Activated CD4-positive, alpha-beta T cell treated with anti-CD3 and anti-CD28 coated beads, Interleukin-2, amount 50 U/mL, for 48 hours (primary cell): ENCODE results near the gene ZFYVE19.

Experiments
- DNase-seq, 2 experiments: peaks; one replicate each; pipeline ENCODE4 v3.0.0-alpha.2; 2020

ZFYVE19 gene

DNA sequence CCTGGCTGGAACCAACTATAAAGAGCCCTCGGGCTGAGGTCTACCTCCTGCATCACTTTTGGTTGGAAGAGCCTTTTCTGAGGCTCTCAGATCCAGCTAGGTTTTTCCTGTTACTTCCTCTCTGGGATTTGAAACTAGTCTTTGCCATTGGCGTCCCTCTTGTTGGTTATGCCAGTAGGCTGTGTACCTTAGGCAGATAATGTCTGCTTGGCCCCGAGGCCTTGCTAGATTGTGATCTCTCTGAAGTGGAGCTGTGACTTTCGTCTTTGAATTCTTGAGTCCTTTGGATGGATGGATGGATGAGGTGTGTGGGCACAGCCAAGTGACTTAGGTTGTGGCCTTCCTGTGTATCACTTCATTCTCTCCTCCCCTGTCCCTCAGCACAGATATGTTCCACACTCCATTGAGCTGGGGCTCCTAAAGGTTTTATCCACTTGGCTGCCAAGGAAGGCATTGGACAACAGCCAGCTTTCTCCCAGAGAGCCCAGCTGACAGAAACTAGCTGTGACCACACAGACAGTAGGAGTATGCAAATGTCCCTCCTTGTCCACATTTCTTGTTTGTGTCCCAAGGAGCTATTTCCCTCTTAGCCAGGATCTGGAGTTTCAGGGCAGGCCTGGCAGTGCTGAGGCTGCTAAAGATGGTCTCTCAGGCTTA is 8.3 kb downstream of the ZFYVE19 start:
- DNase-seq = no peak

DNA sequence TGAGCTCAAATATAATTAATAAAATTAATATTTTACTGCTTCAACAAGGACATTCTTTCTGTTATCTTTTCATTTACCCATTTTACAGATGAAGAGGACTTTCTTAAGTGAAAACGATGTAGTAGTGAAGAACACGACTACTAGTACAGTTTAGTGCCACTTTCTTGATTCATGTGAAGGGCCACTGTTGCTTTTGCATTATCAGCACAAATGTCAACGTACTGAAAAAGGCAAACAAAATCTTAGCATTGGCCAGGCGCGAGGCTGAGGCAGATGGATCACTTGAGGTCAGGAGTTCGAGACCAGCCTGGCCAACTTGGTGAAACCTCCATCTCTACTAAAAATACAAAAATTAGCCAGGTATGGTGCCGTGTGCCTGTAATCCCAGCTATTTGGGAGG is 12.2 kb downstream of the ZFYVE19 start:
- DNase-seq = no peak

DNA sequence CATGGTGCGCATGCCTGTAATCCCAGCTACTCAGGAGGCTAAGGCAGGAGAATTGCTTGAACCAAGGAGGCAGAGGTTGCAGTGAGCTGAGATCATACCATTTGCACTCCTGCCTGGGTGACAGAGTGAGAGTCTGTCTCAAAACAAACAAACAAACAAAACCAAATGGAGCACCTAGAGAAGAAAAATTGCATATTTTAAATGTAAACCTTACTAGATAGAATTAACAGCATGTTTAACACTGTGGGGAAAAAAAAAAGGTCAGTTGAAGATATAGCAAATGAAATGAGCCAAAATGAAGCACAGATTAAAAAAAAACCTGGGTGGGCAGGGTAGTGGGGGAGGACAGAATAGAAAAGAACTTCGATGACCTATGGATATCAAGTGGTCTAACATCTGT is 14.3 kb downstream of the ZFYVE19 start:
- DNase-seq = no peak

DNA sequence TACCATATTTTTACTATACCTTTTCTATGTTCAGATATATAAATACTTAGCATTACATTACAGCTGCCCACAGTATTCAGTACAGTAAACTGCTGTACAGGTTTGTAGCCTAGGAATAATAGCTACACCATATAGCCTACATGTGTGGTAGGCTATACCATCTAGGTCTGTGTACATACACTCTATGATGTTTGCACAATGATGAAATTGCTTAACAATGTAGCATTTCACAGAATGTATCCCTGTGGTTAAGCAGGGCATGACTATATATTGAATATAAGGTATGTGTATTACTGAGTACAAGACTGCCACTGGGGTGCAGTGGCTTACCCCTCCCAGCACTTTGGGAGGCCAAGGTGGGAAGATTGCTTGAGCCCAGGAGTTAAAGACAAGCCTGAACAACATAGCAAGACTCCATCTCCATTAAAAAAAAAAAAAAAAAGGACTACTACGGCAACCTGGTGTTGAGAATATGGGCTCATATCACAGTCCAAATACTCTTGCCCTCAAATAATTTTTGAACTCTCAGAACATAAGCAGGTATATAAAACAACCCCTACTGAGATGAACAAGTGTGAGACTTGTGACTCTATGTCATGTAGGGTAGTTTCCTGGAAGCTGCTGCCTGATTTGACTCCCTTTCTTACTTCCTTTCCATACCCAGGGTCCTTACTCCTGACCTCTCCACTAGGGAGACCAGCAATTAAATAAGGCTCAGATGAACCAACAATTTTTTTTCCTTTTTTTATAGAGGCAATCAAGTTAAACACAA is 16.9 kb downstream of the ZFYVE19 start:
- no peak for DNase-seq

DNA sequence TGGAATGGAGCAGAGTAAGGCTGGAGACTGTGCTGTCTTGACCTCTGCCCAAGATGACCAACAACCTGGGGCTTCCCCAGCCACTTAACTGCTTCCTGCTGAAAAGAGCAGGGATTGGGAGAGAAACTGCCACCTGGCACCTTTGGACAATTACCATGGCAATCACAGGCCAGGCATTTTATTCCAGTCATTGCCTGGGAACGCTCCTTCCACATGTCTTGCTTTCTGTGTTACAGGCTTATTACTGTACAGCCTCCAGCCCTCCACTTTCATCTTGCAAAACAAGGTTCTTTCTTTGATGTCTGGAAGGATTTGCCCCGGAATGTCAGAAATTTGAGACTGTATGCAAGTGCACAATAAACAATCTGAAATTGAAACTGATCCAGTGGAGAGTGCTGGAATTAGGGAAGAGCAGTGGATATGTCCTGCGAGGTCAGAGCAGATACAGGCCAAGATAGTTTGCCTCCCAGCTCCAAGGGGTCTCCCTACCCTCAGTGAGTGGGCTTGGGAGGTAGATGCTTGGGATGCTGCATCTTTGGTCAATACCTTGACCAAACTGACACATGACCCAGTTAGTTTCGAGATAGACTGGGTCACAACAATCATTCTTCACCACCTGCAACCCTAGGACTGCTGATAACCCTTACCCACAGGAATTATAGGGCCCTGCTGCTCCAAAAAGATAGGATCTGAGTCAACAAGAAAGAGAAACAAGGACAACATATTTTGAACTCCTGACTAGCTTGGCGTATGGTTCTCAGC is 19.0 kb downstream of the ZFYVE19 start:
- DNase-seq = no peak

DNA sequence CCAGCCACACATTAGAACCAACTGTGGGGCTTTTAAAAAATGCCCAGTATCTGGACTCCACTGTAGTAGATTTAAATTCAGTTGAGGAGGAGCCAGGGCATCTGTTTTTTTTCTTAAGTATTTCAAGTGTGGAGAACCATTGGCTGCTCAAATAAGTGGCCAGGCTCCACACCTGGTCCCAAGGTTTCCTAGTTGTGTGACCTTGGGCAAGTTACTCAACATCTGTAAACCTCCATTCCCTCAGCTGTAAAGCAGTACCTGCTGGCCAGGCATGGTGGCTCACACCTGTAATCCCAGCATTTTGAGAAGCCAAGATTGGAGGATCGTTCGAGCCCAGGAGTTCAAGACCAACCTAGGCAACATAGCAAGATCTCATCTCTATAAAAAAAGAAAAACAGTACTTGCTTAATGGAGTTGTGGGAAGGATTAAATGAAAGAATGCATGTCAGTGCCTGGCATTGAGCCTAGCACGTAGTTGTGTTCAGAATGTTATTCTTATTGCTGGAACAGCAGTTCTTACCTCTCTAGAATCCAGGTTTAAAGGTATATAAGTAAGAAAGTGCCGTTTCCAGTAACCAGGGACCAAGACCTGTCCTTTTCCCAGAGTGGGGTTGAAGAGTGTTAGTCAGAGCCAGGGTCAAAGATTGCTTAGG is 19.7 kb downstream of the ZFYVE19 start:
- no peak for DNase-seq

DNA sequence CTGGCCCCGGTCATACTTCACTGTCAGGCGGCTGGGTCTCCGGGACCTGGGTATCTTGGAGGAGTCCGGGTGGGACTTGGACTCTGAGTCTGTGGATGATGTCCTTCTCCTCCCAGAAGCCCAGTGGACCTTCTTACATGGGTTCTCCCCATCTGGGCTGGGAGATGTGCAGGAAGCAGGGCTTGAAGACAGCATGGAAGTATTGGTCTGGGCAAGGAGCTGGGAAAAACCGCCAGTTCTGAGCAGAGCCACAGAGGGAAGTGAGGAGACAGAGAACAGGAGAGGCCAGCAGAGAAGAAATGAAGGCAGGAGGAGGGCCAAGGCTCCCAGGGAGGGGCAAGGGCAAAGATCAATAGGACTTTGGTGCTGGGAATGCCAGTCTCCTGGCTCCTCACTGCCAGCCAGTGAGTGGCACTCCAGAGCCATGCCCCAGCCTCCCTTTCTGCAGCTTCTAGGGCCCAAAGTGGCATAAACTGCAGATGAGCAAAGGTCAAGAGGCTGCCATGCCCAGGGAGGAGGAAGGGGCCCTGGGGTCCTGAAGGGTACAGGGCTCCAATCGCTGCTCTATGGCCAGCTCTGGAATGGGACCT is 21.7 kb downstream of the ZFYVE19 start, which contains the start of gene PPP1R14D:
Gene PPP1R14D, minus strand, starts transcription at position 262 of the 590 bp plus-strand sequence. Its CDS starts 67 bp downstream, at position 195.
- no peak for DNase-seq

DNA sequence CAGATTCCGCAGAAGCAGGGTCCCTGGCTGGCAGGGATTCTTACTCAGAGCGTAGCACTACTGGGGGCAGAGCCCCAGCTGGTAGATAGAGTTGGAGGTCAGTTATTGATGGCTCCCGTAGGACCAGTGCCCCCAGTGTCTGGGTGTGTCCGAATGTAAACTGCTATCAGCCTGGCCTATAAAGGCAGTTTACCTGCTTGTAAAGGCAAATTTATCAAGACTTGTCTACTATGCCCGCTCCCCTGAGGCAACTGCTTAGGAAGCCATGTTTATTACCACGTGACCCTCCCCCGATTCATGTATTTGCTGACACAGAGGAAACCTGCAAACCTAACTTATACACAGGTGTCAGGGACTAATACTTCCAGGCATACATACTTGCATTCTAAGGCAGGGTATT is 22.2 kb downstream of the ZFYVE19 start:
- DNase-seq = no peak

DNA sequence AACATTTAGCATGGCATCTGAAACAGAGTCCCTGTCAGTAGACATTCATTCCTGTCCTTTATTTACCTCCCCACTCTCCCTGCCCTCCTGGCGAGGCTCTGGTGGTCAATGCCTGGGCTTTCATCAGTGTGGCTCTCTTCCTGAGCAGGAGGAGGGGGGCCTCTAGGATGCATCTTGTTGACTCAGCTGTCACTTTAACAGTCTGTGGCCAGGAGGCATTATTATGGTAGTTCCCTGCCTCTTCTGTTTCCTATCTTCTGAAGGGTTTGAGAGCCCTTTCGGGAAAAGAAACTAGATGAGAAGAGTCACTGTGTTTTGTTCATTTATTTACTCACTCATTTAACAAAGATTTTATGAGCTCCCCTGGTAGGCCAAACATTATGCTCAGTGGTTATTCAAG is 24.0 kb downstream of the ZFYVE19 start:
- DNase-seq = no peak

DNA sequence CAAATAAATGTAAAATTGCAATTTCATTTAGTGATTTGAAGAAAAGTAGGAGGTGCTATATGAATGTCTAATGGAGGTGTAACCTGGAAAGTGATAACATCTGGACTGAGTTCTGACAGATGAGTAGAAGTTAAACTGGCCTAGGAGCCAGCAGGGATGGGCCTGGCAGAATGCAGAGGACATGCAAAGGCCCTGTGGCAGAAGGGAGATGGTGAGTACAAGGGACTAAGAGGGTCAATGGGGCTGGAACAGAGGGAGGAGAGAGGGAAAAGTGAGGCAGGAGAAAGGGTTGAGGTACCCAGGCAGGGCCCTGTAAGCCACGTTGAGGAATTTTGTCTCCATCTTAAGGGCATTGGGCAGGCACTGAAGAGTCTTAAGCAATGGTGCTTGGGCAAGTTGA is 25.0 kb downstream of the ZFYVE19 start:
- no peak for DNase-seq

DNA sequence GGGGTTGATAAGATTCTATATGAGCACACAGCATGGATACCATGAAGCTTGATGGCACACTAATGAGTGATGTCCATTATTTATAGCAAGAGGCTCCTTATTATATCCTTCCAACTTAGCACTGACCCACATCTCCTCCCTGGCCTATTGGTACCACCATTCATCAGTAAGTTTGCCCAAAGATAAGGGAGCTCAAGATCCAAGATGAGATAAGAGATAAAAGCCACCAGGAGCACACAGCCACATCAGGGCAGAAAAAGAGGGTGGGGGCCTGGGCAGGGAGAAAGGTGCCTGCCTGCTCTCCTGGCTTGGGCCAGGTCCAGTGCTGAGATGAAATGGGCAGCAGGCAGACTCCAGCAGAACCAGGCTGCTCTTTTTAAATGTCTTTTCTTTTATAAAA is 26.0 kb downstream of the ZFYVE19 start:
- DNase-seq = no peak

DNA sequence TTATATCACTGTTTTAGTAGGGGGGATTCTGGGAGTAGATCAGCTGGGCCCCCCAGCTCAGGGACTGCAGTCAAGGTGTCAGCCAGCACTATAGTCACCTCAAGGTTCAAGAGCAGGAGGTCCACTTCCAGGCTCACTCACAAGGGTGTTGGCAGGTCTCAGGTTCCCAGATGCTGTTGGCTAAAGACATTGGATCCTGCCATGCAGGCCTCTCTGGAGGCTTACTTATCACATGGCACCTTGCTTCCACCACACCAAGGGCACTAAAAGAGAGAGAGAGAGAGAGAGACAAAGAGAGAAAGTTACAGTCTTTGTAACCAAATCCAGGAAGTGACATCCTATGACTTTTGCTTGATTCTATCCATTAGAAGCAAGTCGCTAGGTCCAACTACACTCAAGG is 29.1 kb downstream of the ZFYVE19 start:
- no peak for DNase-seq

DNA sequence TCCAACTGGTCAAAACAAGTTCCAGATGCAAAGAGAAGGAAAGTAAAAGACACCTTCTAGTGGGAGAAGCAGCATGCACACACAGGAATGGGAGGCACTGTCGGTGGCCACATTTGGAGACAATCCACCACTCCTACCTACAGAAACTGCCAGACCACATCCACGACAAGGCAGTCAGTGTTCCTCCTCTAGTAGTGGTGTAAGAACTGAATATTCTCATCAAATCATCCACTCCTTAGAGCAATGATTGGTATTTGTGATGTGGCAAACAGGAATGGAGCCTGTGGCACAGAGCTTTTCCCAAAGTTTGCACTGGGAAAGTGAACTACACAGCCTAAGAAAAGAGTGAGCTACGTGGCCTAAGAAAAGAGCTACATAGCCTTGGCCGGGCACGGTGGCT is 31.9 kb downstream of the ZFYVE19 start:
- no peak for DNase-seq

DNA sequence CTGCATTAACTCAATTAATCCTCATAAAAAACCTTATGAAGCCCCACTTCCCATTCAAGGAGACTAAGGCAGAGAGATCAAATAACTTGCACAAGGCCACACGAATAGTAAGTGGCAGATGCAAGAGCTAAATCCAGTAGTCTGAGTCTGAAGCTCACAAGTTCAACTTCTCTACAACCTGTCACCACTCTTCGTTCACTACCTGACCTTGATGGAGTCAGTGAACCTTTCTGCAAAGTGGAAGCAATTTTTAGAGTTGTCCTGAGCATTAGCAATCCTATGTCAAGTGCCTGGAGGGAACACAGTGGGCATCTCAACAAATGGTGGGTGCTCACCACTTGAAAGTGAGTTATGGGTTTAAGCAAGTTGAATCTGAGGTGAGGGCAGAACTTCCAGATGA is 34.9 kb downstream of the ZFYVE19 start:
- DNase-seq = no peak

DNA sequence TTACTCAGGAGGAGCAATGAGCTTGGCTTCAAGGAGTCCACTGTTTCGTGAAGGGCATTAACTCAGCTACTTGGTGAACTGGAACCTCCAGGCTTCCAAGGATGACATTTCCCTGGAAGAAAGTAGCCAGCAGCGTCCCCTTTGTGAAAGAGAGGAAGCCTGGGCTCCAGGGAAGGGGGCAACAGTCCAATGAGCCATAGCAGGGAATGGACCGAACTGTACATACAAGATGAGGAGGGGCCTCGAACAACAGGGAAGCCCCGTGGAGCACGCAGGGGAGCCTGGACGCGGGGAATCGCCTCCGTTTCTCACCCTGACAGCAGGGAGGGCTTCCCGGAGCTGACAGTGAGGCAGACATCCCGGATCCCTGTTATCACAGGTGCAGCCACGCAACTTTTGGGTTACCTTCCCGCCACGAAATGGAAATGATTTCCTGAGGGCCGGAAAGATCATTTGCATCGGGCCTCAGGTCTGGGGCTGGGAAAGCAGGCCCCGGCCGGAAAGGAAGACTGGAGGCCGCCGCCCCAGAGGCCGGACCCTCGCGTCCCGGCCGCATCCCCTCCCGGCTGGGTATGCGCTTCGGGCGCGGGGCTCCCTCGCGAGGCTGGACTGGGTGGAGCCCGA is 36.5 kb downstream of the ZFYVE19 start:
- DNase-seq = no peak

DNA sequence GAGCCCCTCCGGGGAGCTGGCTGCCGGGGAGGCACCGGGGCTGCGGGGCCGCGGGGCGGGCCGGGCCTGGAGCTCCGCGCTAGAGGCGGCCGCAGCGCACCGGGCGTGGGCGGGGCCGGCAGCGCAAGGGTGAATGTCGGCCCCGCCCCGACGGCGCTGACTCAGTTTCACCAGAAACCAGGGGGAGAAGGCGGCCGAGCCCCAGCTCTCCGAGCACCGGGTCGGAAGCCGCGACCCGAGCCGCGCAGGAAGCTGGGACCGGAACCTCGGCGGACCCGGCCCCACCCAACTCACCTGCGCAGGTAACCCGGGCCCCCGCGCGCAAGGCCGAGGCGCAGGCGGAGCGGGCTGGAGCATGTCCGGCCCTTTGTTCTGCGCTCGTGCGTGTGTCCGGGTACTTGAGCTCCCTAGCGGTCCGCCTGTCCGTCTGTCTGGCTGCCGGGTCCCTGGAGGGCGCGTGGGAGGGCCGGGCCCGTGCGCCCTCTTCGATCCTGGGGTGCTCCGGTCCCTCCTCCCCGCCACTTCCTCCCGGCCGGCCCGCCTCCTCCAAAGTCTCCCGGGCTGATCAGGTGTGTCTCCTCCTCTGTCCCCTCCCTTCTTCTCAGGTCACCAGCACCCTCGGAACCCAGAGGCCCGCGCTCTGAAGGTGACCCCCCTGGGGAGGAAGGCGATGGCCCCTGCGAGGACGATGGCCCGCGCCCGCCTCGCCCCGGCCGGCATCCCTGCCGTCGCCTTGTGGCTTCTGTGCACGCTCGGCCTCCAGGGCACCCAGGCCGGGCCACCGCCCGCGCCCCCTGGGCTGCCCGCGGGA is 37.2 kb downstream of the ZFYVE19 start, which contains the start of gene SPINT1:
Gene SPINT1, plus strand, starts transcription at position 164 of the 811 bp plus-strand sequence. Its CDS starts 507 bp downstream, at position 671.
- peak; percentile 83 to 85 for DNase-seq

DNA sequence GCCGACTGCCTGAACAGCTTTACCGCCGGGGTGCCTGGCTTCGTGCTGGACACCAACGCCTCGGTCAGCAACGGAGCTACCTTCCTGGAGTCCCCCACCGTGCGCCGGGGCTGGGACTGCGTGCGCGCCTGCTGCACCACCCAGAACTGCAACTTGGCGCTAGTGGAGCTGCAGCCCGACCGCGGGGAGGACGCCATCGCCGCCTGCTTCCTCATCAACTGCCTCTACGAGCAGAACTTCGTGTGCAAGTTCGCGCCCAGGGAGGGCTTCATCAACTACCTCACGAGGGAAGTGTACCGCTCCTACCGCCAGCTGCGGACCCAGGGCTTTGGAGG is 37.8 kb downstream of the ZFYVE19 start:
- peak; percentile 40 to 50 for DNase-seq

DNA sequence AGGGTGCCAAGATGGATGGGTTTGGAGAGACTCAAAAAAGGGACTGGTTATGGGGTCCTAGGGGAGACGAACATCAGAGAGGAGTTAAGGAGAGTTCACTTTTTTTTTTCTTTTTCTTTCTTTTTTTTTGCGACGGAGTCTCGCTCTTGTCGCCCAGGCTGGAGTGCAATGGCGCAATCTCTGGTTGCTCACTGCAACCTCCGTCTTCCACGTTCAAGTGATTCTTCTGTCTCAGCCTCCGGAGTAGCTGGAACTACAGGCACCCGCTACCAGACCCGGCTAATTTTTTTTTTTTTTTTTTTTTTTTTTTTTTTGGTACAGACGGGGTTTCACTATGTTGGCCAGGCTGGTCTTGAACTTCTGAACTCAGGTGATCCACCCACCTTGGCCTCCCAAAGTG is 38.1 kb downstream of the ZFYVE19 start:
- DNase-seq = no peak

DNA sequence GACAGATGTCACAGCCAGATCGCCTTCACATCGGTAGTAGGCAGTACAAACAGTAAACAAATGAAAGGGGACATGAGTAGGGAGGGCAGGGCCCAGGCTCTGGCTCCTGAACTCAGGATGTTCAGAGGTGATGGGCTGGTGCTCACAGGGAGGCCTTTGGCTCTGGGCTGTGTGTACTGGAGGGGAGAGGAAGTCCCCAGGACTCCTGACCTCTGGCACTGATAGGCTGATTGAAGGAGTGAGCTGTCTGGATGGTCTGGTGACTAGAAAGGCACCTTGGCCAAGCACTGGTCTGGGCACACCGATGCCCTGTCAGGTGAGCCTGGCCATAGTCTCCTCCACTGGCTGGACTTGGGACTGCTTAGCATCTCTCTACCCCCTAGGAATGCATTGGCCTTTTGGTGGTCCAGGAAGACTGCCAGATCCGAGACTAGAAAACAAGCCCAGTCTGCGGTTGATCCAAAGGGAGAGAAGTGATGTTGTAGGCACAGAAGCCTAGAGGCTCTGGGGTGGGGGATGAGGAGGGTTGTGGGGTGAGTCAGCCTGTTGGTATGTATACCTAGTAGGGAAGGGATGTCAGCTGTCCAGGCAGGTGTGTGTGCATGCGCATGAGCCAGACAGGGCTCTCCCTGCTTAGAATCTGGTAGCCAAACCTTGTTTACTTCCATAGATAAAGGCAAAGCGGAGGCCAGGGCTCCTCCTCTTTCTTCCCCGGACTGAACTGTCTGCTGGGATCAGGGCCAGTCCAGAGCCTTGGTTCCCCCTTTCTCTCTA is 38.8 kb downstream of the ZFYVE19 start:
- DNase-seq = no peak

DNA sequence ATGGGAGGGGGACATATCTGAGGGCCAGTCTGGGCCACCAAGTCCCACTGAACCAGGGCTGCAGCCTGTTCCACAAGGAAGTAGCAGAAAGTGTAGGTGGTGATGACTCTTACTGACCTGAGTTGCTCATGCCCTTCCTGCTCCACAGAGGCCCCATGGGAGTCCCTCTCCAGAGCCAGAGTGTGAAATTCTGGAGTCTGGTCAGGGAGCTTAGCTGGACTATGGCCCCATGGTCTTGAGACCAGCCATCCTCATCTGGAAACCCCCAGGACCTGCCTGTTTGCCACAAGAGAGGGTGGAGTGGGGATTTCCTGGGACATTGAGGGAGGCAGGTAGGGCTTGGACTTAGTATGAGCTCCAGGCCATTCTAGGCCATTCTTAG is 39.9 kb downstream of the ZFYVE19 start:
- no peak for DNase-seq
